Naive thymus-derived CD8-positive, alpha-beta T cell (primary cell): ENCODE data around the gene HOXA3. TPM values are rescaled to one million over a fixed set of nuclear protein-coding genes. Genes with fewer than 3 reads are reported as not detected.

Source experiments
- ATAC-seq, 2 donors: fragments of 150-1000 bp; cut with Tn5 transposase in 1 of 2; sonication (Bioruptor Pico), chemical (Tn5 transposase) in 1 of 2; 1 replicate in 1 of 2; 2 replicates in 1 of 2; pipeline ENCODE4 v1.10.0; 2021; ENCODE audit warnings: mild to moderate bottlenecking in 2 of 2, moderate library complexity in 2 of 2
- POLR2A ChIA-PET: fragments of 350-600 bp; sonication (Branson Sonifier 250); formaldehyde crosslinking; loops from one replicate; lab custom pipeline; 2021; ENCODE audit warnings: antibody characterized with exemption; lab: Charles Lee
- DNase-seq, 10 donors: peaks; one replicate each; pipeline versions ENCODE4 v3.0.0 to v3.0.0-alpha.2; 2020 to 2022
- H3K27ac Mint-ChIP-seq, 10 donors: one replicate each; pipeline ENCODE4 v1.8.0; 2020 to 2022; ENCODE audit warnings: mild to moderate bottlenecking in 10 of 10, mixed read lengths in 10 of 10, moderate library complexity in 4 of 10, inconsistent platforms in 1 of 10
- H3K27me3 Mint-ChIP-seq, 5 donors: one replicate each; pipeline ENCODE4 v1.8.0; 2021 to 2022; ENCODE audit warnings: mixed read lengths in 5 of 5
- H3K36me3 Mint-ChIP-seq, 3 donors: one replicate each; pipeline ENCODE4 v1.8.0; 2020 to 2022; ENCODE audit warnings: mixed read lengths in 3 of 3, mild to moderate bottlenecking in 2 of 3, inconsistent platforms in 1 of 3
- H3K4me1 Mint-ChIP-seq, 4 donors: one replicate each; pipeline ENCODE4 v1.8.0; 2021 to 2022; ENCODE audit warnings: mixed read lengths in 4 of 4
- H3K4me3 Mint-ChIP-seq, 10 donors: one replicate each; pipeline ENCODE4 v1.8.0; 2020 to 2022; ENCODE audit warnings: mild to moderate bottlenecking in 10 of 10, mixed read lengths in 10 of 10, moderate library complexity in 6 of 10, inconsistent platforms in 1 of 10
- H3K9me3 Mint-ChIP-seq, 9 donors: one replicate each; pipeline ENCODE4 v1.8.0; 2020 to 2022; ENCODE audit warnings: mixed read lengths in 9 of 9, mild to moderate bottlenecking in 3 of 9, inconsistent platforms in 1 of 9, moderate library complexity in 1 of 9
- microRNA-seq: library from miRNA; unstranded; fragments of <30 nt; microRNA quantifications from one replicate; pipeline ENCODE4 v1.2.0, GENCODE V29; 2022; ENCODE audit warnings: borderline microRNAs expressed
- polyA plus RNA-seq, 3 donors: library from polyadenylated mRNA; unstranded; fragments of 300-500 nt; fragmentation: Illumina TruSeq; gene quantifications; one replicate each; pipeline ENCODE4 v1.2.3, GENCODE V29; 2021
- total RNA-seq, 8 experiments: library from RNA in 2 of 8; stranded (reverse) in 2 of 8; gene quantifications; one replicate each; pipeline ENCODE4 v1.2.3 and lab custom pipeline; 2021 to 2026

Gene HOXA3
- total and polyA plus RNA-seq, 5 experiments from 2014 or later = not detected

DNA sequence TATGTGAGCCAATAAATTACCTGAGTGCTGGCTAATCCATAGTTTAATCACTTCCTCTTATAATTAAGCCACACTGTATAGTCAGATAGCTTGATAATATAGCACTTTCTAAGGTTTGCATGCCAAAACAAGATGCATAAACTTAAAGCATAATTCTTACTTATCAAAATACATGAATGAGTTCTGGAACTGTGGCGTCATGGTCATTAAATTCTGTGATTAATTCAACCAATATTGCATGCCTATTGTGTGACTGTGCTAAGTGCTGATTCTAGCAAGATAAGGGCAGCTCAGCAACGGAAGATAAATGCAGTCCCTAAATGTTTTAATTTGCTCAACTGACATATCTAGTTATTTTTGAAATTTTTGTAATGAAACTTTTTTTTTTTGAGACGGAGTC, 86.2 kb downstream of the HOXA3 start:
- Mint-ChIP-seq H3K36me3 (no peaks in the 10 kb centered on the region), H3K9me3 (no peaks in the 10 kb centered on the region), H3K27ac (no peak overlapping the region), H3K27me3 (peaks cover 0 to 14% (median 6%) of the 10 kb centered on the region in 5 donors), H3K4me1 (peaks cover 0 to 12% (median 5%) of the 10 kb centered on the region in 4 donors), H3K4me3 (no peak overlapping the region)
- ATAC-seq (no peak), DNase-seq (no peak)
- POLR2A ChIA-PET = no interaction called here

DNA sequence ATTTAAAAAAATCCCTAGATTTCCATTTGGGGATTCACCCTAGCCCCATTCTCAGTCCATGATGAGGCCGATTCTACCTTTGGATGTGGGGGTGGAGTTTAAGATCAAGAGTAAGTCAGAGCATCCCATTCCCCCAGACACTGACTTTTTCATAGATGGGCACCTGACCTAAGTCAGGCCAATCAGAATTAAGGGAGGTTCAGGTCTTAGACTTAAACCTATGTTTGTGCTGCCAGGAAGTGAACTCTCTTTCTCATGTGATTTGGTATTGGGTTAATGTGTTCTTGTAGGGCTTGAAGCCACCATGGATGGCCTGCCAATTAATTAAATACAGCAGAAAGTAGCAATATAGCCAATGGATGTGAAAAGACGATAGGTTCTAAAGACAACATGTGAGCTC, 86.7 kb downstream of the HOXA3 start:
- Mint-ChIP-seq H3K36me3 (no peaks in the 10 kb centered on the region), H3K27ac (no peak overlapping the region), H3K4me3 (no peak overlapping the region), H3K4me1 (peaks cover 0 to 12% (median 5%) of the 10 kb centered on the region in 4 donors), H3K9me3 (no peaks in the 10 kb centered on the region), H3K27me3 (peaks cover 3 to 13% (median 6%) of the 10 kb centered on the region in 5 donors)
- POLR2A ChIA-PET = no interaction called here
- DNase-seq = no peak
- no peak for ATAC-seq

DNA sequence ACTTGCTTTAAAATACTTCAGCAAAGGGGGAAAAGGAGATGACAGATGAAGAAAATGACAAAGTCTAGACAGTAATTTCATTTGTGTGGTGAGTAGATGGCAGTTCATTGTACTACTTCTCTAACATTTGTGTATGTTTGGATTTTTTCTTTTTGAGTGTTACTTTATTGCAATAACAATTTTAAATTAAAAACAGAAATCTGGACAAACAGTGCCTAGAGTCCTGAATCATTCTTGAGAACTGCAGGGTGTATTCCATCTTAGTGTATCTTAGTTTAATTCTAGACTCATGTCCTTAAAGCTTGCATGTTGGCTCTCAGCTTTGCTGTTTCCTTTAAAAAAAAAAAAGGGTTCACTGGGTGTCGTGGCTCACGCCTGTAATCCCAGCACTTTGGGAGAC, 87.7 kb downstream of the HOXA3 start:
- peaks cover 0 to 12% (median 5%) of the 10 kb centered on the region in 4 donors for H3K4me1 Mint-ChIP-seq
- H3K36me3 Mint-ChIP-seq = no peaks in the 10 kb centered on the region
- ATAC-seq (no peak), DNase-seq (no peak)
- POLR2A ChIA-PET = no interaction called here
- H3K9me3 Mint-ChIP-seq = no peaks in the 10 kb centered on the region
- H3K4me3 Mint-ChIP-seq = no peak overlapping the region
- no peak overlapping the region for H3K27ac Mint-ChIP-seq
- peaks cover 4 to 15% (median 13%) of the 10 kb centered on the region in 5 donors for H3K27me3 Mint-ChIP-seq

DNA sequence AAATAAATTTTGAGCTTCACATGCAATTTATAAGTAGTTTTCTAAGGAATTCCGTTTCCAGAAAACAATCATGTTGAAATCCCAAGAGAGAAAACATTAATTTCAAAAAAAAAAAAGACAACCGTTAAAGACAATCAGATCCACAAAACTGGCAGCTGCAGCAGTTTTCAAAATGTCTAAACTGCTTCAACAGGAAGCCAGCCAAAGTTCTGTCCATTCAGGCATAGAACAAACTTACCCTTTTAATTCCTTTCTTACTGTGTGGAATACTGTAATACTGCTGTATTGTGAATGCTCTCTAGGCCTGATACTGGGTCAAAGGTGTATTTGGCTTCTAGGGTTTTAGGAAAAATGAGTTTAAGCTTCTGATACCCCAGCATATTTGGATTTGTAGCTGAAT, 88.2 kb downstream of the HOXA3 start:
- H3K4me1 Mint-ChIP-seq = peaks cover 0 to 12% (median 5%) of the 10 kb centered on the region in 4 donors
- DNase-seq = no peak
- H3K27me3 Mint-ChIP-seq = peaks cover 7 to 19% (median 17%) of the 10 kb centered on the region in 5 donors
- POLR2A ChIA-PET = no interaction called here
- no peak overlapping the region for H3K4me3 Mint-ChIP-seq
- H3K27ac Mint-ChIP-seq = no peak overlapping the region
- no peak for ATAC-seq
- H3K36me3 Mint-ChIP-seq = no peaks in the 10 kb centered on the region
- H3K9me3 Mint-ChIP-seq = no peaks in the 10 kb centered on the region

DNA sequence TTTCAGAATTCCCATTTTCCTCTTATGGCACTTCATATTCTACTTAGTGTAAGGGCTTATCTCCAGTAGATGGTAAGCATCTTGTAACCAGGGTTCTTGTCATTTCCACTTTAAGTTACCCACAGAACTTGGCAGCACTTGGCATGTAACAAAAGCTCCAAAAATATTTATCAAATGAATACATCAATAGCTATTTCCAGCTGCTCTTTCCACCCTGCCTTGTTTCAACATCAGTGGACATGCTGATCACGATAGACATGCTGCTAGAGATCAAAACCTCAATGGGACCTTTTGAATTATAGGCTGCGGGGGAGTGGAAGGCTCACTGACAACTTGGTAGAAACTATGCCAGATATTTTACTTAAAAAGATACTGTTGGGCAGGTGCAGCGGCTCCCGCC, 89.4 kb downstream of the HOXA3 start:
- no peaks in the 10 kb centered on the region for H3K9me3 Mint-ChIP-seq
- H3K27ac Mint-ChIP-seq = no peak overlapping the region
- peaks cover 0 to 12% (median 5%) of the 10 kb centered on the region in 4 donors for H3K4me1 Mint-ChIP-seq
- H3K36me3 Mint-ChIP-seq = peaks cover 0 to 5% (median 0%) of the 10 kb centered on the region in 3 donors
- peaks cover 11 to 26% (median 16%) of the 10 kb centered on the region in 5 donors for H3K27me3 Mint-ChIP-seq
- no peak overlapping the region for H3K4me3 Mint-ChIP-seq
- DNase-seq (no peak), ATAC-seq (no peak)
- POLR2A ChIA-PET = no interaction called here

Small RNA genes lying within 50 kb of the gene (microRNA-seq; reads per million reads assigned to microRNA genes)
- gene MIR196B = 1.4 reads per million

Other genes with a start within 250 kb of the HOXA3 start
- gene HOXA1, start 56.6 kb downstream of the HOXA3 start, total RNA-seq = under 1 TPM; 0.44 to 0.68 TPM
- gene HOXA1, start 56.6 kb downstream of the HOXA3 start, polyA plus RNA-seq = under 1 TPM in 2 of 3 donors, not detected in 1; 0.15 to 0.38 TPM
- gene HOXA2, start 49.9 kb downstream of the HOXA3 start, total RNA-seq = not detected
- gene HOXA2, start 49.9 kb downstream of the HOXA3 start, polyA plus RNA-seq = not detected
- gene HOXA4, start 21.8 kb downstream of the HOXA3 start, total RNA-seq = under 1 TPM in 1 of 2 experiments, not detected in 1; 0.31 TPM
- gene HOXA4, start 21.8 kb downstream of the HOXA3 start, polyA plus RNA-seq = under 1 TPM in 2 of 3 donors, not detected in 1; 0.22 to 0.38 TPM
- gene HOXA5, start 8.9 kb downstream of the HOXA3 start, total RNA-seq = not detected
- not detected for gene HOXA5, start 8.9 kb downstream of the HOXA3 start, polyA plus RNA-seq
- not detected for gene HOXA6, start 4.8 kb downstream of the HOXA3 start, total RNA-seq
- gene HOXA6, start 4.8 kb downstream of the HOXA3 start, polyA plus RNA-seq = not detected
- not detected for gene HOXA7, start 4.1 kb upstream of the HOXA3 start, total RNA-seq
- not detected for gene HOXA7, start 4.1 kb upstream of the HOXA3 start, polyA plus RNA-seq
- gene HOXA9, start 13.0 kb upstream of the HOXA3 start, total RNA-seq = not detected
- gene HOXA9, start 13.0 kb upstream of the HOXA3 start, polyA plus RNA-seq = under 1 TPM in 1 of 3 donors, not detected in 2; 0.16 TPM
- gene HOXA10, start 21.7 kb upstream of the HOXA3 start, total RNA-seq = not detected
- under 1 TPM in 1 of 3 donors, not detected in 2; 0.19 TPM for gene HOXA10, start 21.7 kb upstream of the HOXA3 start, polyA plus RNA-seq
- not detected for gene HOXA11, start 32.6 kb upstream of the HOXA3 start, total RNA-seq
- not detected for gene HOXA11, start 32.6 kb upstream of the HOXA3 start, polyA plus RNA-seq
- not detected for gene HOXA13, start 47.5 kb upstream of the HOXA3 start, total RNA-seq
- gene HOXA13, start 47.5 kb upstream of the HOXA3 start, polyA plus RNA-seq = not detected
- gene EVX1, start 90.2 kb upstream of the HOXA3 start, total RNA-seq = not detected
- not detected for gene EVX1, start 90.2 kb upstream of the HOXA3 start, polyA plus RNA-seq